Transverse colon (tissue), 4 donors: ENCODE data around the gene RAPGEF5. TPM values are rescaled to one million over a fixed set of nuclear protein-coding genes. Genes with fewer than 3 reads are reported as not detected.

Source experiments
- DNase-seq: peaks from one replicate; pipeline ENCODE4 v3.0.0-alpha.2; 2019
- H3K27ac ChIP-seq, 4 donors: fragments of 200-600 bp; sonication (generic); 2 replicates each; pipeline ENCODE4 v1.5.1; 2016 to 2018; ENCODE audit warnings: inconsistent platforms in 4 of 4
- H3K27me3 ChIP-seq: fragments of 200-600 bp; sonication (generic); 2 replicates; pipeline ENCODE4 v1.5.1; 2017; ENCODE audit warnings: inconsistent platforms
- H3K36me3 ChIP-seq, 4 donors: fragments of 200-600 bp; sonication (generic); 2 replicates each; pipeline ENCODE4 v1.5.1; 2017 to 2019; ENCODE audit warnings: inconsistent platforms in 4 of 4
- H3K4me1 ChIP-seq, 4 donors: fragments of 200-600 bp; sonication (generic); 2 replicates each; pipeline ENCODE4 v1.5.1; 2017 to 2020; ENCODE audit warnings: inconsistent platforms in 4 of 4
- H3K4me3 ChIP-seq, 4 donors: fragments of 200-600 bp; sonication (generic); 1 replicate in 1 of 4; 2 replicates in 3 of 4; pipeline versions ENCODE4 v1.5.1 to v1.6.1; 2017 to 2019; ENCODE audit warnings: inconsistent platforms in 4 of 4
- H3K9me3 ChIP-seq, 2 donors: fragments of 200-600 bp; sonication (generic); 2 replicates each; pipeline ENCODE4 v1.5.1; 2017 to 2019; ENCODE audit warnings: inconsistent platforms in 2 of 2
- EP300 ChIP-seq: sonication (generic); formaldehyde crosslinking; IDR thresholded peaks from one replicate; pipeline ENCODE4 v1.6.1; 2017; ENCODE audit warnings: antibody characterized with exemption, low read depth
- POLR2A ChIP-seq: fragments of 450-650 bp; IDR thresholded peaks from one replicate; pipeline ENCODE4 v1.6.1; 2016; ENCODE audit warnings: antibody characterized with exemption, mild to moderate bottlenecking, moderate library complexity
- POLR2AphosphoS5 ChIP-seq, 3 donors: sonication (generic); formaldehyde crosslinking; IDR thresholded peaks; one replicate each; pipeline ENCODE4 v1.6.1; 2016; ENCODE audit warnings: antibody characterized with exemption in 3 of 3
- WGBS, 2 donors: methylation state at CpG; one replicate each; pipeline ENCODE4 v1.1.5; 2018; ENCODE audit warnings: low coverage in 1 of 2; 5-methylcytosine and 5-hydroxymethylcytosine counted together
- in situ Hi-C, 4 donors: fragments of 200-750 bp; cut with MboI; loops; one replicate each; pipeline versions ENCODE4 v1.15.0 to v1.15.1; 2017; ENCODE audit warnings: low sequenced_read_pairs in 3 of 4, low pct_ligation_motif_present in 1 of 4, low pct_unique_long_range_greater_than_20kb in 1 of 4
- intact Hi-C: fragments of 100-400 bp; cut with DNase I; formaldehyde crosslinking; loops from one replicate; pipeline ENCODE4 v1.15.1; 2023; ENCODE audit warnings: low total_unique reads
- total RNA-seq, 4 donors: library from RNA; depleted of rRNA; stranded (reverse); fragments of >200 nt; gene quantifications; one replicate each; pipeline ENCODE4 v1.1.0, GENCODE V29; 2016
- TF ChIP-seq, protein P1 (sequence below), 5 experiments: fragments of 200-600 bp in 3 of 5; fragments of 450-650 bp in 2 of 5; sonication (generic) in 3 of 5; IDR thresholded peaks; 1 replicate in 2 of 5; 2 replicates in 3 of 5; pipeline ENCODE4 v1.5.1; 2016 to 2017; ENCODE audit warnings: antibody characterized with exemption in 5 of 5, inconsistent platforms in 3 of 5, mild to moderate bottlenecking in 2 of 5, moderate library complexity in 1 of 5

Gene RAPGEF5
- total RNA-seq, 4 donors from 2014 or later, result 82.3 to 112 (median 100) TPM

DNA sequence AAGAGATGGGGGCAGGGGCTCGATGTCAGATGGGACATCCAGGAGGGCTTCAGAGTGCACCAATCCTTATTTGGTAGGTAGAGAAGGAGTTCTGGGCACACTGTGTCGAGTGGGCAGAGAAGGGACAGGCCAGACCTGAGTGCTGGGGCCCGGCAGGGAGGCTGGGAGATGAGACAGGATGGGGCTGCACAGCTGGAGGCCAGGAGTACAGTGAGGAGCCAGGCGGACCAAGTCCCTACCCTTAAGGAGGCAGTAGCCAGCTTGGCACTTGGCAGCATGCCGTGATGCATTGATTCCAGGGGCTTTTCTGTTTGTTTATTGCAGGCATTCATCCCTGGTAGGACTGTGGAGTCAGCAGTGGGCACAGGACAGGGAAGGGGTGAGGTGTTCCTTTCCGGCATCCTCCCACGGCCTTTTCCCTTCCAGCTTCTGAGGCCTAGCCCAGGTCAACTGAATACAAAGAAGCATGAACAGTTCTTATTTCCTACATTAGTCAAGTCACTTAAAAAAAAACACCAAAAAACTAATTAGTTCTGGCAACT, 242.4 kb downstream of the RAPGEF5 start:
- in situ Hi-C loops, result loop anchor here in 1 of 4 donors (10.0 kb wide), 1 partner anchor 370 kb away; no protein-coding TSS in a partner anchor

GRCh38 chr7:22113041-22113440, 243.9 kb downstream of the RAPGEF5 start:
- TF ChIP-seq POLR2AphosphoS5 (IDR thresholded peaks at IDR 0.05) (no peak), EP300 (no peak), POLR2A (no peak)
- TF ChIP-seq, protein P1, sequence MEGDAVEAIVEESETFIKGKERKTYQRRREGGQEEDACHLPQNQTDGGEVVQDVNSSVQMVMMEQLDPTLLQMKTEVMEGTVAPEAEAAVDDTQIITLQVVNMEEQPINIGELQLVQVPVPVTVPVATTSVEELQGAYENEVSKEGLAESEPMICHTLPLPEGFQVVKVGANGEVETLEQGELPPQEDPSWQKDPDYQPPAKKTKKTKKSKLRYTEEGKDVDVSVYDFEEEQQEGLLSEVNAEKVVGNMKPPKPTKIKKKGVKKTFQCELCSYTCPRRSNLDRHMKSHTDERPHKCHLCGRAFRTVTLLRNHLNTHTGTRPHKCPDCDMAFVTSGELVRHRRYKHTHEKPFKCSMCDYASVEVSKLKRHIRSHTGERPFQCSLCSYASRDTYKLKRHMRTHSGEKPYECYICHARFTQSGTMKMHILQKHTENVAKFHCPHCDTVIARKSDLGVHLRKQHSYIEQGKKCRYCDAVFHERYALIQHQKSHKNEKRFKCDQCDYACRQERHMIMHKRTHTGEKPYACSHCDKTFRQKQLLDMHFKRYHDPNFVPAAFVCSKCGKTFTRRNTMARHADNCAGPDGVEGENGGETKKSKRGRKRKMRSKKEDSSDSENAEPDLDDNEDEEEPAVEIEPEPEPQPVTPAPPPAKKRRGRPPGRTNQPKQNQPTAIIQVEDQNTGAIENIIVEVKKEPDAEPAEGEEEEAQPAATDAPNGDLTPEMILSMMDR (IDR thresholded peaks at IDR 0.05), result no peak
- 88 to 100% methylated on average over 1 to 3 of the region's 3 CpGs for WGBS, 2 donors
- Histone ChIP-seq H3K36me3 (no peaks in the 10 kb centered on the region), H3K27ac (no peak overlapping the region), H3K9me3 (no peaks in the 10 kb centered on the region), H3K4me1 (no peaks in the 10 kb centered on the region), H3K27me3 (no peaks in the 10 kb centered on the region), H3K4me3 (no peak overlapping the region)
- in situ Hi-C loops (loop anchor here in 1 of 4 donors (10.0 kb wide), 1 partner anchor 372 kb away; no protein-coding TSS in a partner anchor), intact Hi-C loops (no loop called here)
- no peak for DNase-seq

More for the DNA sequence above, 242.4 kb downstream of the RAPGEF5 start:
- H3K27me3 ChIP-seq, result no peaks in the 10 kb centered on the region
- TF ChIP-seq POLR2AphosphoS5 (IDR thresholded peaks at IDR 0.05) (no peak), EP300 (no peak), POLR2A (no peak)
- TF ChIP-seq, protein P1 (IDR thresholded peaks at IDR 0.05), result no peak
- no peak for DNase-seq
- intact Hi-C loops, result no loop called here
- H3K36me3 ChIP-seq, result no peaks in the 10 kb centered on the region
- H3K27ac ChIP-seq, result no peak overlapping the region
- no peaks in the 10 kb centered on the region for H3K4me1 ChIP-seq
- no peaks in the 10 kb centered on the region for H3K9me3 ChIP-seq
- H3K4me3 ChIP-seq, result no peak overlapping the region
- 85 to 100% methylated on average over 1 to 7 of the region's 7 CpGs for WGBS, 2 donors

DNA sequence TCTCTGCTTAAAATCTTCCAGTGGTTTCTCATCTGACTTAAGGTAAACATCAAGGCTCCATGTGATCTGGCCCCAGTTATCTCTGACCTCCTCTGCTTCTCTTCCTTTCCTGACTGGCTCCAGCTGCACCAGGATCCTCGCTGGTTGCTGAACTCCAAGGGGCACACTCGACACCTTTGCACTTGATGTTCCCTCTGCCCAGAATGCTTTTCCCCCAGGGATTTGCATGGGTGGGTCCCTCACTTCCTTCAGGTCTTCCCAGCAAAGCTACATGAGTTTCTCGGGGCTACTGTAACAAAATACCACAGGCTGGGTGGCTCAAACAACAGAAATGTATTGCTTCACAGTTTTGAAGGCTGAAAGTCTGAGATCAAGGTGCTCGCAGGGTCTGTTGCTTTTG, 245.3 kb downstream of the RAPGEF5 start:
- 77% methylated on average over 4 of the region's 4 CpGs; no CpG with 5 or more reads in 1 of the 2 donors for WGBS, 2 donors
- Histone ChIP-seq H3K27me3 (no peaks in the 10 kb centered on the region), H3K9me3 (no peaks in the 10 kb centered on the region), H3K36me3 (no peaks in the 10 kb centered on the region), H3K4me3 (no peak overlapping the region), H3K4me1 (no peaks in the 10 kb centered on the region), H3K27ac (no peak overlapping the region)
- intact Hi-C loops, result no loop called here
- TF ChIP-seq POLR2AphosphoS5 (IDR thresholded peaks at IDR 0.05), result no peak
- no peak for TF ChIP-seq POLR2A
- no peak for TF ChIP-seq EP300
- TF ChIP-seq, protein P1 (IDR thresholded peaks at IDR 0.05), result no peak
- no peak for DNase-seq
- in situ Hi-C loops, result loop anchor here in 1 of 4 donors (10.0 kb wide), 1 partner anchor 373 kb away; no protein-coding TSS in a partner anchor

- H3K4me3 ChIP-seq, result no peak overlapping the region
- TF ChIP-seq POLR2A, result no peak
- TF ChIP-seq POLR2AphosphoS5 (IDR thresholded peaks at IDR 0.05), result no peak
- TF ChIP-seq EP300, result no peak
- TF ChIP-seq, protein P1 (IDR thresholded peaks at IDR 0.05), result no peak
- no peaks in the 10 kb centered on the region for H3K36me3 ChIP-seq
- intact Hi-C loops (no loop called here), in situ Hi-C loops (loop anchor here in 1 of 4 donors (10.0 kb wide), 1 partner anchor 374 kb away; no protein-coding TSS in a partner anchor)
- no peak for DNase-seq
- no peaks in the 10 kb centered on the region for H3K27me3 ChIP-seq
- H3K9me3 ChIP-seq, result no peaks in the 10 kb centered on the region
- WGBS, 2 donors, result 56 to 63% methylated on average over 3 to 4 of the region's 4 CpGs
- no peaks in the 10 kb centered on the region for H3K4me1 ChIP-seq
- H3K27ac ChIP-seq, result no peak overlapping the region
These were observed 246.1 kb downstream of the RAPGEF5 start for GRCh38 chr7:22110881-22111280.
